Stimulated activated naive CD4-positive, alpha-beta T cell (primary cell): ENCODE measurements around the gene GABRR1.
"Not testable (repeated sequence)": the region's sequence is repeated elsewhere in the genome, so short reads cannot be mapped to it uniquely, and the experiment has no call there.

ENCODE experiments used
- DNase-seq, 6 experiments: peaks; one replicate each; lab custom pipeline; 2025; lab: John Stamatoyannopoulos, UW

Gene GABRR1

GRCh38 chr6:89154131-89154530 is 63.0 kb downstream of the GABRR1 start:
- DNase-seq, result no peak

- DNase-seq, result no peak
Measured at GRCh38 chr6:89148016-89148750, 69.0 kb downstream of the GABRR1 start.

- DNase-seq, result peak in 3 of 6 experiments; percentile 2 to 58 (median 31)
Measured at GRCh38 chr6:89146718-89147700, 70.1 kb downstream of the GABRR1 start.

- DNase-seq, result peak; percentile 26 to 71 (median 58)
Measured at GRCh38 chr6:89145956-89146717, 71.0 kb downstream of the GABRR1 start, which contains the start of gene PM20D2. TSS of gene PM20D2 (plus strand) at chr6:89146055. CDS start at chr6:89146145, 90 bp downstream.

- peak in 4 of 6 experiments; percentile 20 to 67 (median 60) for DNase-seq
Measured at GRCh38 chr6:89145091-89145955, 71.8 kb downstream of the GABRR1 start.

- DNase-seq, result no peak
Measured at GRCh38 chr6:89144354-89144906, 72.7 kb downstream of the GABRR1 start.

- no peak for DNase-seq
Measured at GRCh38 chr6:89140347-89141156, 76.6 kb downstream of the GABRR1 start.

- DNase-seq, result no peak
Measured at GRCh38 chr6:89139509-89140346, 77.4 kb downstream of the GABRR1 start.

- DNase-seq, result no peak
Measured at GRCh38 chr6:89138173-89138572, 79.0 kb downstream of the GABRR1 start.

- DNase-seq, result no peak
Measured at GRCh38 chr6:89134723-89135122, 82.4 kb downstream of the GABRR1 start.

GRCh38 chr6:89133981-89134380 is 83.2 kb downstream of the GABRR1 start:
- DNase-seq, result no peak

GRCh38 chr6:89132057-89132456 is 85.1 kb downstream of the GABRR1 start:
- no peak for DNase-seq

- DNase-seq, result no peak
Measured at GRCh38 chr6:89131599-89131998, 85.6 kb downstream of the GABRR1 start.

- not testable (repeated sequence) for DNase-seq
Measured at GRCh38 chr6:89128256-89128671, 88.9 kb downstream of the GABRR1 start.
